ENCODE data around the gene JPH4.

JPH4 gene

DNA sequence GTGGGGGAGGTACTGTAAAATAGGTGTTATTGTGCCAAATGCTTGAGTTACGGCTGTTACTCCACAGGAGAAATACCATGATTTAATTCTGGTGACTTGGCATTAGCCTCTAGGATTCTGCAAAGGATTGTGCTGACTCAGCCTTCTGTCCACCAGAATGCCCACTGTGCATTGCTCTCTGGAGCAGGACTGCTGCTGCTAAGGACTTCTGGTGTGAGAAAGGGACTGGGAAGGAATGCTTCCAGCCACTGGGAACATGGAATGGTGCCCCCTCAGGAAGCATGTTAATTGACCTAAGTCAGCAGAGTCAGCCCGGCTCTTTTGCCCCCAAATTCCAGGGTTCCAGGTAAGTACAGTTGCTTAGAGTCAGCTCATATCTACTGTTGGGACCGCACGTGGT, 59.9 kb downstream of the JPH4 start:
- TF ChIP-seq, protein P1, sequence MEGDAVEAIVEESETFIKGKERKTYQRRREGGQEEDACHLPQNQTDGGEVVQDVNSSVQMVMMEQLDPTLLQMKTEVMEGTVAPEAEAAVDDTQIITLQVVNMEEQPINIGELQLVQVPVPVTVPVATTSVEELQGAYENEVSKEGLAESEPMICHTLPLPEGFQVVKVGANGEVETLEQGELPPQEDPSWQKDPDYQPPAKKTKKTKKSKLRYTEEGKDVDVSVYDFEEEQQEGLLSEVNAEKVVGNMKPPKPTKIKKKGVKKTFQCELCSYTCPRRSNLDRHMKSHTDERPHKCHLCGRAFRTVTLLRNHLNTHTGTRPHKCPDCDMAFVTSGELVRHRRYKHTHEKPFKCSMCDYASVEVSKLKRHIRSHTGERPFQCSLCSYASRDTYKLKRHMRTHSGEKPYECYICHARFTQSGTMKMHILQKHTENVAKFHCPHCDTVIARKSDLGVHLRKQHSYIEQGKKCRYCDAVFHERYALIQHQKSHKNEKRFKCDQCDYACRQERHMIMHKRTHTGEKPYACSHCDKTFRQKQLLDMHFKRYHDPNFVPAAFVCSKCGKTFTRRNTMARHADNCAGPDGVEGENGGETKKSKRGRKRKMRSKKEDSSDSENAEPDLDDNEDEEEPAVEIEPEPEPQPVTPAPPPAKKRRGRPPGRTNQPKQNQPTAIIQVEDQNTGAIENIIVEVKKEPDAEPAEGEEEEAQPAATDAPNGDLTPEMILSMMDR (conservative IDR thresholded peaks at IDR 0.05; ENCODE audit: control insufficient read depth, insufficient read depth, low read depth, low read length), result no peak
- no peak for DNase-seq (ENCODE audit: low read depth)

More for the DNA sequence above, 59.9 kb downstream of the JPH4 start:
- H3K4me3 ChIP-seq (ENCODE audit: control insufficient read depth, low read depth, low read length), result no peak overlapping the region
